GM18505 (cell line): Measurements from ENCODE around the gene CAMK1G.

Source experiments
- ATAC-seq: cut with Tn5 transposase; IDR thresholded peaks from one replicate; pipeline ENCODE4 v1.9.1; 2021; ENCODE audit not compliant: unreplicated experiment
- POLR2A ChIP-seq: IDR thresholded peaks from 4 replicates; pipeline ENCODE4 v1.6.1; 2011; ENCODE audit warnings: borderline replicate concordance; ENCODE audit not compliant: insufficient read depth, insufficient read length; ENCODE audit errors: extremely low read depth

Gene CAMK1G

DNA sequence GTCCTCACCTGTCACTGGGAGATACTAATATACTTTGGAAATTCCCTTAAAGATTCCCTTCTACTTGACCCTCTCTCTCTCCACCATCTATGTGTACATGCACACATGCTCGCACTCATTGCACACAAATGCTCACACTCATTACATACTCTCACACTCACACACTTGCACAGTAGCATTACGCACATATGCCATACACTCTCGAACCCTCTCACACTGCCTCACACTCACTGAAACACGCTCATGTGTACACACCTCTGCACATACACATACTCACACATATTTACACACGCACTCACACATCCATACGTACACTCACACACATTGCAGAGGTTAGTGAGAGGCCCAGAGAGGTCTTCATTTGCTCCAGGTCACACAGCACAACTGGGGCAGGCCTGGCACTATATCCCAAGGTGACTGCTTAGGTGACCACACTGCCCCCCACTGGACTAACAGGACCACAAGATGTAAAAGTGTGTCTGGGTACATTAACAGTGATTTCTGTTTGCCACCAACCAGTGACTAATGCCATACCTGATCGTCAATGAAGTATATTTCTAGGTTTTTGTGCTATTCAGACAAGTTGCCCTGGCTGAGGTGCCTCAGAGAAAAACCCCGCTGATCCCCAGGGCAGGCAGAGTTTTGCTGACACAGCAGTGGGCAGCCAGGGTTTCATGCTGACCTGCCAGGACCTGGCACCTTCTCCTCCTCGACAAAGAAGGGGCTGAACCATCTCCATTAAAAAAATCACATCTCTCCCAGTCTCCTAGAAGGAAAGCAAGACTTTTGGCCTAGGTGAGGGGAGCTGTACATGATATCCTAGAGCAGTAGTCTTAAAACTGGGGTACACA, 28.5 kb upstream of the CAMK1G start:
- no peak for TF ChIP-seq POLR2A
- no peak for ATAC-seq

DNA sequence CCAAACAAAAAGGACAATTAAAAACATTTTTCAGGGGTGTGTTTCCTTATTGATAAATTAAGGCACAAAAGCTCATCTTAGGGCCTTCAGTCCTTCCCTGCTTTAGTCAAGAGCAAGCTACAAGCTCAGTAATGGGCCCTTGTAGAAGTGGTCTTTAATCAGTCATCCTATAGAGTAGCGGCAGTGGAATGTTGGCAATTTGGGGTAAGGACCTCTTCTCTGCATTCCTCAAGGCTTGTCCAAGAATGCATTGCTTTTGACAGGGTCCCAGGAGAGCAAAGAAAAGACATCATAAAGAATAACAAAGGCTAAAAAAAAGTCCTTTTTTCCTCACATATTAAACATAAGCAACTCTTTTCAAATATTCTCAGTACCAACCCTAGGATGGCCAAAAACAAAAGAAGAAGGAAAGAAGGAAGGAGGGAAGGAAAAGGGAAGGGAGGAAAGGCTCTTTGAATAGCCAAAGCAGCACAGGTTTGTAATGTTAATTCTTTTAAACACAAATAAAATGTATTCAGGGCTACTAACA, 27.3 kb upstream of the CAMK1G start:
- no peak for TF ChIP-seq POLR2A
- no peak for ATAC-seq

DNA sequence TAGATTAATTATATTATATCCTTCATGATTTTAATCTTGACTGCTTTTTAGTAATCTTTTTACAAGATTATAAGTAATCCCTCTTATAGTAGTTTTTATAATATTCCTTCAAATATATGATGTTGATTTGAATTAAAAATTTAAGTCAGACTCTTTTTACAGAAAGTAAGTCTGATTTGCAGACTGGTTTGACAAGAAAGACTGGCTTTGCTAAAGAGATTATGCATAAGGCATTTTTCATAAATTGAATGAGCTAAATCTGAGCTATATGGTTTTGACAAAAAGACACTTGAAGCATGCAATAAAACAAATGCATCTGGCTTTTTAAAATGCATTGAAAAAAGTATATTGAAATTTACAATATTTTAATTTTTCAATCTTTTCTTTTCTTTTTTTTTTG, 26.3 kb upstream of the CAMK1G start:
- TF ChIP-seq POLR2A: no peak

DNA sequence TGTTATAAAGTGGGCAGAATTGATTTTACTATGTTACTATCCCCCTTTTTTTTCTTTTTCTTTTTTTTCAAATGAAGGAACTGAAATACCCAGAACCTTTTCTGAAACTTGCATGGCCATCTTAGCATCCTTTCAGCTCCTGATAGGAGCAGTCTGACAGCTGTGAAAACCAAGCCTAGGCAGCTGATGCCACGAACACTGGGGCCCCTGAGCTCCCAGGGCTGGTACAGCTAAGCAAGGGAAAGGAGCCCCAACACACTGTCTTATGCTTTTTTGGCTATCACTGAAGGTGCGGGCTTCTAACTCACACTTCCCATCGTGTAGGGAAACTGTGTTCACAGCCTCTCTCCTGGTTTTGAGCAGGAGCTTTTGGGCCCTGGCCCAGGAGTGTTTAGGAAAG, 23.0 kb upstream of the CAMK1G start:
- no peak for TF ChIP-seq POLR2A
- no peak for ATAC-seq

More for the DNA sequence above, 26.3 kb upstream of the CAMK1G start:
- no peak for ATAC-seq

DNA sequence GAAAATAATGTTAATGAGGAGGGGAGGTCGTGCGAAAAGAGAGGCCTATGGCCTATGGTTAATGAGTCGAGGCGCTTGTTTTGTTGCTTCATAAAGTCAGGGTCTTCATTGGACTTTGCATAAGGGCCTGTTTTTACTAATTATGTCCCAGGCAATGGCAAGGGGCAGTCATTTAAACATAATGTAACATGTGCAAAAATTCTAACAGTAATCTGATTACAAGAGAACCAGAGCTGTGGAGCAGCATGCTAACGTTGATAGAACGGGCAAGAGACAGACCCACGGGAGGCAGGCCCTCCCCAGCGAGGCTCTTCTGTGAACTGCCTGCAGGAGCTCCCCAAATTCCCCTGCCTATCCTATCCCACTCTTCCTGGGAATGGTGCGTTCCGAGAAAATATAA, 22.6 kb upstream of the CAMK1G start:
- no peak for ATAC-seq
- no peak for TF ChIP-seq POLR2A

DNA sequence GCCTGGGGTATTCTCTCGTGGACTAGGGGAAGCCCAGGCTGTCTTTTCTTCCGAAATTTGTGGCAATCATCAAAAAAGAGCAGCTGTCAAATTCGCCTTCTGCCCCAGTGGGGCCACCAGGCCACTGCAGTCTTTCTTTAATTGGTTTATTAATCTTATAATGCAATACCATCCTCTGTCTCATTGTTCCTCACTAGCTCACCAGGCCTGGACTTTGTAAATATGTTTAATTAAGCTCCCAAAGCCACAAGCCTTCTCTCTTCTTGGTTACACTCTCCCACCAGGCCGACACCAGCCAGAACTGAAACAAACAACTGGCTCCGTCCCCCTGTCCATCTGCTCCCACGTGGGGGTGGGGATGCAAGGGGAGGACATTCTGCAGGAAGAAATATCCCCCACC, 22.0 kb upstream of the CAMK1G start:
- no peak for ATAC-seq
- TF ChIP-seq POLR2A: no peak

DNA sequence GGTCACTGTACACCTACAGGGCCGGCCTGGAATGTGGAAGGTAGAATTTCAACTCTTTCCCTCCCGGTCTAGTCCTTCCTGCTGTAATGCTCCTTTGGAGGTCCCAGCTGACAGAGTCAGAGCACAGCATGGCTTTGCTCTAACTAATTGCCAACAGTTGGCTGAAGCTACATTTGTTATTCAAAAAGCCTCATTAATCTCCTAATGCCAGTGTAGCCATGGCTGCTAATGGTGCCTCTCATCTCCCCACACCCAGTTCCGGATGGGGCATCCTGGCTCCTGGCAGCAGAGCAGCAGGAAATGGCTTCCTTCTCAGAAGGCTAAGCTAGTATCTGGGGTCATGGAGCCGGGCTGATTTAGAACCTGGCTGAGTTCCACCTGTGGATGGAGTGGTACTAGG, 18.7 kb upstream of the CAMK1G start:
- TF ChIP-seq POLR2A: no peak

DNA sequence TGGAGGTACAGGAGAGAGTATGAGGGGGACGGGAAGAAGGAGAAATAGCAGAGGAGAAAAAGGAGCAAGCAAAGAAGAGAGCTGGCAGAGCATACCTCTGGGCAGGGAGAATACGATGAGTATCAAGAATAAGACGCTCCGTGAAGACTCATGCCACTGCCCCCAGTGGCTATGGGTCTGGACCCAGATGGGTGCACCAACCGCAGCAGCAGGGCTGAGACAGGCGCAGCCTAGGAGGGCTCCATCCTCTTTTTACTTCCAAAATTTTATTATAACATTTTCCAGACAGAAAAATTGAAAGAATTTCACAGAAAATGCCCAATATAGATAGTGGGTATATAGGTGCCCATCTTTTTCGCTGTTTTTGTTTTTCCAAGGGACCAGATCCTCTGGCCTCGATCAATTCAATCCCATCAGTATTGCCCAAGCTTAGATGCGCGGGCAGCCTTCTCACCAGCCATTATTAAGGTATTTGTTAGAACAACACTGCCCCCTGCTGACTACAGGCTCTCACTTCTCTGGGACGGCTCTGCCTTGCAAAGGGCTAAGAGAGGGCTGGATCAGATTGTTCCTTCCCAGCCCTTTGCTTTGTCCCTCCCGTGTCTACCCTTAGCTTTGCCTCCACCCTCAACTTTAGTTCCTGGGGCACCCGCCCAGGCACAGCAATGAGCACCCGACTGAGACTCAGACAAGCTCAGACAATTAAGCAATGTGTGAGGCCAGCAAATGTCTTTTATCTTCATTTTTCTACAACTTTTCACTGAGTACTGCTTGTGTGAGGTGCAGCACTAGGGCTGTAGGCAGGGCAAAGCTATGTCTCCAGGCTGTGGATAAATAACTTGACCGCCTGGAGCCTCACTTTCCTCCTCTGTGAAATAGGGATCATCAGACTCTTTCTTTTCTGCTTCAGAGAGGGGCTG, 17.5 kb upstream of the CAMK1G start:
- peak; percentile 80 for ATAC-seq
- no peak for TF ChIP-seq POLR2A

More for the DNA sequence above, 18.7 kb upstream of the CAMK1G start:
- ATAC-seq: no peak

DNA sequence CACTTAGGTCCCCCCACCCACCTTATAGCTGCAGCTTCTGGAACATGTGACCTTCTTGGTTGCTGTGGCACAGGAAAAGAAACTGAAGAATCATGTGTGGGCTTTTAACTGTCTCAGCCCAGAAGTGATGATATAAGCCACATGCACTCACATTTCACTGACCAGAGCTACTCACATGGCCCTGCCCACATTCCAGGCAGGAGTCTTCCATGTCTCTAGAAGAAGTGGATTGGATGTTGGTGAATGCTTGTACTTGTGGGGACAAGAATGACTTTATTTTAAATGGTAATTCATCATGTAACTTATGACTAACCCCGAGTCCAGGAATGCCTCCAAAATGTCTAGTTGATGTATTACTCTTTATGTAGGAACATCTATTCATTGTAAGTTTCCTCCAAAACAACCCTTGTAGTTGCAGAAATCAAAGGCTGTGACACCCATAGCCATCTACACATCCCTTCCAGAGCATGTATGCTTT, 15.8 kb upstream of the CAMK1G start:
- no peak for ATAC-seq
- TF ChIP-seq POLR2A: no peak

DNA sequence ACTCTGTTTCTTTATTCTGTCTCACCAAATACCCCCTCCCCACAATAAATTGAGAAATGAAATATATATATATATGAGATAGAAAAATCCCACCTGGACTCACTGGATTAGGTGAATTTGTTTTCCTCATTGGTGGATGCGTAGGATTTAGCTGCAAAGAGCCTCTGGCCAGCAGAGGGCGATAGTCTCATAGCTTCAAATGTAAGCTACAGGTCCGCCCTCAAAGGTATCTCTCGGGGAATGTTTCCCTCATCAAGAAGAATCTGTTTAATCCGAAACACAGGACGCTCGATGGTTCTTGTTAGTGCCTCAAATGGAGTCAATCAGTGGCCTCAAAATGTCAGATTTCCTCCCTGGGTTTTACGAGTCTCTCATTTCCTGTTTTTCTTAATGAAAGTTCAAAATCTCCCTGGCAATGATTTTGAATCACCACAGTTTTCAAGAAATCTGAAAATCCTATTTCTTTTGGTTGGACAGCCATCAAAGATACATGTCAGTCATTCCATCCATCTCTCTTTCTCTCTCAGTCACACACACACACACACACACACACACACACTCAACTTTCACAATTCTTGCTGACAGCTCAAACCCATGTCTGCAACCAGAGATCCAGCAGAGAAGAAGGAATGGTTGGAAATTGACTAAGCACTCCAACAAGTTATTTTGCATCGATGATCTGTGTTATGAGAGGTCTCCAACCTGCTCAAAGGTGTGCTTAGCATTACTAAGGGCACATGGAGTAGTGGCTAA, 13.9 kb upstream of the CAMK1G start:
- no peak for TF ChIP-seq POLR2A
- no peak for ATAC-seq

DNA sequence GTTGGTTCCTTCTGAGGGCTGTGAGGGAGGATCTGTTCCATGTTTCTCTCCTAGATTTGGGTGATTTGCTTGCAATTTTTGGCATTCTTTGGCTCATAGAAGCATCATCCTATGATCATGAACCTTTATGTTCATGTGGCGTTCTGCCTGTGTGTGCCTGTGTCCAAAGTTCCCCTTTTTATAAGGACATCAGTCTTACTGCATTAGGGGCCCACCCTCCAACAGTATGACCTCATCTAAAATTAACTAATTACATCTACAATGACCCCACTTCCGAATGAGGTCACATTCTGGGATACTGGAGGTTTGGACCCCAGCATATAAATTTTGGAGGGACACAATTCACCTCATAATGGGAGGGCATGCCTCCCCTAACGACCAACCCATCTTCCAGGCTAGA, 12.8 kb upstream of the CAMK1G start:
- TF ChIP-seq POLR2A: no peak
- no peak for ATAC-seq

DNA sequence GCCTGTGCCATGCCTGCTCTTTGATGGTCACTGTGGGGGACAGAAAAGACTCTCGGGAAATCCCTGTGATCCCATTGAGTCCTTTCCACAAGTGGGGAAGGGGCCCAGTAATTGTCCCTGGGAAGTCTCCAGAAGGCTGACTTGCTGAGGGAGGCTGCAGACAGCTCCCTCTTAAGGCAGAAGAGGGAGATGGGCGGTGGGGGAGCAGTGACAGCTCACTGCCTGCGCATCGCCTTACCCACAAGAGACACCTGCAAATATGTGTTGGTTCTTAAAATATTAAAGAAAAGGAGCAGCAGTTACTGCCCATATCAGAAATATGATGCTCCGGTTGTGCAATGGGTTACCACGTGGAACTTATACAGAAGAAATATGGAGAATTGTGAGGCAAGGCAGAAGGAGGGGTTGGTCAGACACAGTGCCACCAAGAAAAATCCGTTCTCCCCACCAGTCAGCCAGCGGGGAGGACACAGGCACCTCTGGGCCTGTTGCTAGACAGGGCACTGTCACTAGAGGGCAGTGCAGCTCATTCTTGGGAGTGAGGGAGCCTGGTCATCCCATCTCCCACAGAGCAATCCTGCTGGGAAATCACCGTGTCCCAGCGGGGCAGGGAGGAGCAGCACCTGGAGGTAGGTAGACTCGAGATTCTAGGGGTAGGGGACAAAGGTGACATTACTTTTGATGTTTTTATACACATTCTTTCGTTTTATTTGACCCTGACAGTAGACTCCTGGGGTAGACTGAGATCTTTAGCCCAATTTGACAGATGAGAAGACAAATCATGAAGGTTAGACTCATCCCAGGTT, 6.9 kb upstream of the CAMK1G start:
- no peak for ATAC-seq
- no peak for TF ChIP-seq POLR2A

DNA sequence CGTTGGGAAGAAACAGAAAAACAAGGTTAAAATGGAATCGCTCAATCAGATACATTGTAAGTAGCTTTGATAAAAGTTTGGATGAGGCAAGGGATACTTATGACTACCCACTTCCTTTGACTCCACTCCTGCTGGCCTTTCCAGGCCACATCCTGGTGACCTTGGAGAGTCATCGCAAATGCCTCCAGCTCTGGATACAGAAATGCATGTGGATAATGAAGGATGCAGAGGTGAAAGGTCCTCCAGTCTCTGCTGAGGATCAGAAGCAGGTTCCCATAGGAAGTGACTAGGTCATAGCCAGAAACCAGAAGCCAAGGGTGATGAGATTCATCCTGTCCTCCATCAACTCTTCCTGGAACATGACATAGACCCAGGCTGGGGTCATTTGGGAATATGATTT, 6.2 kb upstream of the CAMK1G start:
- ATAC-seq: no peak
- no peak for TF ChIP-seq POLR2A

DNA sequence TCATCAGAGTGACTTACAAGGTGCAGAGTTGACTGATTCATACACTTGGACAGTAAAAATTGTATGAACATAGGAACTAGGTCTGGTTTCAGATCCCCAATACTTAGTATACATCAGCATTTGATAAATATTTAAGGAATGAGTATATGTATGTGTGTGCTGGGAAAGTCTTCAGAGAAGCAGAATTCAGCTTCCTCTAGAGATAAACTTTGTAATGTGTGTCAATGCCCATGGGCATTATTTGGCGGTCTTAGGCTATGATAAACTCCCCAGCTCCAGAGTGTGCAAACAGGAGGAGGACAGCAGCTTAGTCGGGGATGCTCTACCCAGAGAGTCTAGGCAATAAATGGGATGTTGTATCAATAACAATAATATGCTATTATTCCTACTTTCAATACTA, 2.9 kb upstream of the CAMK1G start:
- ATAC-seq: no peak
- TF ChIP-seq POLR2A: no peak
